Endothelial cell of umbilical vein (primary cell): Measurements from ENCODE around the gene RPL6.

Experiments used
- CTCF ChIP-seq, 2 donors: IDR thresholded peaks; 1 replicate in 1 of 2; 2 replicates in 1 of 2; pipeline ENCODE4 v1.5.1; 2011; ENCODE audit warnings: low read length in 2 of 2, mild to moderate bottlenecking in 2 of 2, moderate library complexity in 2 of 2, control low read depth in 1 of 2, inconsistent platforms in 1 of 2, low read depth in 1 of 2; ENCODE audit not compliant: insufficient read depth in 1 of 2; ENCODE audit errors: extremely low read depth in 1 of 2
- EZH2 ChIP-seq: IDR thresholded peaks from 2 replicates; pipeline ENCODE4 v1.6.1; 2012; ENCODE audit warnings: borderline replicate concordance, low read depth, mild to moderate bottlenecking, moderate library complexity, low read length, inconsistent platforms; ENCODE audit not compliant: severe bottlenecking
- JUN ChIP-seq: IDR thresholded peaks from 2 replicates; pipeline ENCODE4 v1.6.1; 2011; ENCODE audit warnings: borderline replicate concordance, low read depth; ENCODE audit not compliant: insufficient read length, insufficient read depth
- POLR2A ChIP-seq: IDR thresholded peaks from 2 replicates; pipeline ENCODE4 v1.6.1; 2012; ENCODE audit warnings: low read depth, mild to moderate bottlenecking, control low read depth, low read length
- POLR2AphosphoS5 ChIP-seq: IDR thresholded peaks from 2 replicates; pipeline ENCODE4 v1.6.1; 2012; ENCODE audit warnings: low read depth, mild to moderate bottlenecking, control low read depth, low read length, moderate library complexity; ENCODE audit not compliant: insufficient read depth

GRCh38 chr12:112418273-112418607 lies 8.8 kb upstream of the RPL6 start:
- TF ChIP-seq CTCF (IDR thresholded peaks at IDR 0.05; ENCODE audit: extremely low read depth in 1 of 2, insufficient read depth in 1 of 2, low read depth in 1 of 2, low read length in 2 of 2) (no peak), POLR2A (no peak), POLR2AphosphoS5 (no peak), EZH2 (no peak), JUN (no peak)
